HepG2 (cell line): ENCODE data around the gene STIP1. TPM values are rescaled to one million over a fixed set of nuclear protein-coding genes. Genes with fewer than 3 reads are reported as not detected.

ENCODE experiments used
- BCLAF1 ChIP-seq: fragments of 450-650 bp; IDR thresholded peaks from 2 replicates; pipeline ENCODE4 v1.6.1; 2017; ENCODE audit warnings: mild to moderate bottlenecking
- FOXK1 ChIP-seq: sonication (generic); formaldehyde crosslinking; IDR thresholded peaks from 2 replicates; pipeline ENCODE4 v1.4.0; 2020; ENCODE audit warnings: low read depth, missing genetic modification reagents, borderline replicate concordance
- GATAD1 ChIP-seq: IDR thresholded peaks from 2 replicates; pipeline ENCODE4 v1.6.1; 2016; ENCODE audit warnings: missing genetic modification reagents, missing compliant biosample characterization
- HIC2 ChIP-seq: sonication (generic); formaldehyde crosslinking; IDR thresholded peaks from 2 replicates; pipeline ENCODE4 v1.9.0; 2022; ENCODE audit warnings: low read depth, missing genetic modification reagents
- KDM1A ChIP-seq: IDR thresholded peaks from 2 replicates; pipeline ENCODE4 v1.6.1; 2016; ENCODE audit warnings: missing compliant biosample characterization
- PRDM15 ChIP-seq: sonication (generic); formaldehyde crosslinking; IDR thresholded peaks from 2 replicates; pipeline ENCODE4 v1.4.0; 2020; ENCODE audit warnings: missing genetic modification reagents
- SNAPC2 ChIP-seq: sonication (generic); formaldehyde crosslinking; IDR thresholded peaks from 2 replicates; pipeline ENCODE4 v1.8.1; 2022; ENCODE audit warnings: mild to moderate bottlenecking, missing genetic modification reagents
- TIGD3 ChIP-seq: sonication (generic); formaldehyde crosslinking; IDR thresholded peaks from 2 replicates; pipeline ENCODE4 v1.5.1; 2020; ENCODE audit warnings: mild to moderate bottlenecking, missing genetic modification reagents, borderline replicate concordance
- ZFP62 ChIP-seq: sonication (generic); formaldehyde crosslinking; IDR thresholded peaks from 2 replicates; pipeline ENCODE4 v1.4.0; 2020; ENCODE audit warnings: missing genetic modification reagents
- ZFP90 ChIP-seq: sonication (generic); formaldehyde crosslinking; IDR thresholded peaks from 2 replicates; pipeline ENCODE4 v1.8.0; 2022; ENCODE audit warnings: missing genetic modification reagents, mild to moderate bottlenecking, inconsistent platforms, borderline replicate concordance
- ZNF24 ChIP-seq: fragments of 450-650 bp; IDR thresholded peaks from 2 replicates; pipeline ENCODE4 v1.6.1; 2017; ENCODE audit warnings: antibody characterized with exemption, mild to moderate bottlenecking
- ZNF264 ChIP-seq: sonication (generic); formaldehyde crosslinking; IDR thresholded peaks from 2 replicates; pipeline ENCODE4 v1.4.0; 2020; ENCODE audit warnings: missing genetic modification reagents
- ZSCAN31 ChIP-seq: sonication (generic); formaldehyde crosslinking; IDR thresholded peaks from 2 replicates; pipeline ENCODE4 v1.5.0; 2020; ENCODE audit warnings: low read depth, mild to moderate bottlenecking, missing genetic modification reagents
- polyA plus RNA-seq, 8 experiments: library from polyadenylated mRNA; depleted of rRNA in 3 of 8; stranded (reverse) in 7 of 8; unstranded in 1 of 8; fragments of >200 nt; fragmentation: Illumina TruSeq in 4 of 8; extraction: Trizol in 4 of 8; gene quantifications; 2 replicates each; pipeline versions ENCODE4 v1.2.1 to v1.2.3, GENCODE V29; 2011 to 2016; ENCODE audit warnings: low read depth in 4 of 8, missing spikeins in 1 of 8, mixed read lengths in 1 of 8; ENCODE audit not compliant: insufficient read depth in 1 of 8
- total RNA-seq, 5 experiments: library from RNA; depleted of rRNA; stranded (reverse); fragments of >200 nt; fragmentation: Illumina TruSeq; extraction: Trizol; gene quantifications; 2 replicates each; pipeline ENCODE4 v1.2.3, GENCODE V29; 2016; ENCODE audit warnings: low read depth in 1 of 5
- TF ChIP-seq, protein P1 (sequence below): sonication (generic); formaldehyde crosslinking; IDR thresholded peaks from 2 replicates; pipeline ENCODE4 v1.4.0; 2020; ENCODE audit warnings: missing genetic modification reagents

The STIP1 gene
- total and polyA plus RNA-seq, 2 of the 13 experiments (the other 11 are each of a cell fraction or from before 2014, with no cell fraction given): 81.1 to 217 TPM

DNA sequence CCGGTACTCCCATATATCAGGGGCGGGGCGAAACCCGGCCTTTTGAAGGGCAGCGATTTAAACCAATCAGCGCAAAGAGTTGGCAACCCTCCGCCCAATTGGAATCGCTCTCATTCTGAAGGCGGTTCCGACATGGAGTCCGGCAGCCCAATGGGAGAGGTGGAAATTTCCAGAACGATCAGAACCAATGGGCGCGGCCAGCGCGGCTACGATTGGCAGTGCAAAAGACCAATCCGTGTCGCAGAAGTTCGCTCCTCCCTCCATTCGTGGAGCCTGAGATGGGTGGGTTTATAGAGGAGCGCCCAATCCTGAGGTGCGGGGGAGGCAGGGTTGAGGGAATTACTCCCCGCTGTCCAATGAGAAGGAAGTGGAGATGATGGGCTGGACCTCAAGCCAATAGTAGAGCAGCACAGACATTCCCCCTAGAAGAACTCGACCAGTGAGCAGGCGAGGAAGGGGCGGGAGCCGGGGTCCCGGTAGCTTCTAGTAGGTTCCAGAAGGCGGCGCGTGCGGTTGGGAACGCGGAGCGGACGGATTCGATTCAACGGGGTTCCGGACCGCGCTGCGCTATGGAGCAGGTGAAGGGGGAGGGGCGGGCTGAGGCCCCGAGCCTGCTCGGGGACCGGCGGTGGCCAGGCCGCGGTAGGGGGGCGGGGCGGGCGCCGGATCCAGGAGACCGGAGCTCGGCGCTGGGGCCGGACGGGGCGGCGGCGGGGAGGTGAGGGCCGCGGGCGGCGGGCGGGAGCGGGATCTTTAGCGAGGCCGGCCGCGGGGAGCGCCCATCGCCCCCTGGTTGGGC, at the start of gene STIP1 (continued):
- TF ChIP-seq, protein P1, sequence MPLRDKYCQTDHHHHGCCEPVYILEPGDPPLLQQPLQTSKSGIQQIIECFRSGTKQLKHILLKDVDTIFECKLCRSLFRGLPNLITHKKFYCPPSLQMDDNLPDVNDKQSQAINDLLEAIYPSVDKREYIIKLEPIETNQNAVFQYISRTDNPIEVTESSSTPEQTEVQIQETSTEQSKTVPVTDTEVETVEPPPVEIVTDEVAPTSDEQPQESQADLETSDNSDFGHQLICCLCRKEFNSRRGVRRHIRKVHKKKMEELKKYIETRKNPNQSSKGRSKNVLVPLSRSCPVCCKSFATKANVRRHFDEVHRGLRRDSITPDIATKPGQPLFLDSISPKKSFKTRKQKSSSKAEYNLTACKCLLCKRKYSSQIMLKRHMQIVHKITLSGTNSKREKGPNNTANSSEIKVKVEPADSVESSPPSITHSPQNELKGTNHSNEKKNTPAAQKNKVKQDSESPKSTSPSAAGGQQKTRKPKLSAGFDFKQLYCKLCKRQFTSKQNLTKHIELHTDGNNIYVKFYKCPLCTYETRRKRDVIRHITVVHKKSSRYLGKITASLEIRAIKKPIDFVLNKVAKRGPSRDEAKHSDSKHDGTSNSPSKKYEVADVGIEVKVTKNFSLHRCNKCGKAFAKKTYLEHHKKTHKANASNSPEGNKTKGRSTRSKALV: no peak
- TF ChIP-seq PRDM15 (CRISPR knock-in tag) (0 out of 2 replicates have a peak, but pooled peaks have one; percentile 80), HIC2 (CRISPR knock-in tag) (no peak), KDM1A (no peak), BCLAF1 (no peak), TIGD3 (CRISPR knock-in tag) (no peak), ZFP90 (CRISPR knock-in tag) (no peak), ZSCAN31 (CRISPR knock-in tag) (no peak), ZNF24 (no peak), SNAPC2 (CRISPR knock-in tag) (no peak), ZFP62 (CRISPR knock-in tag) (no peak), FOXK1 (CRISPR knock-in tag) (peak; percentile 30; the same call in 1 of the 2 replicates), GATAD1 (CRISPR knock-in tag) (peak; percentile 45; the same call in 1 of the 2 replicates), ZNF264 (peak; percentile 56; the same call in 1 of the 2 replicates)
